Stimulated activated CD4-positive, alpha-beta T cell treated with anti-CD3 and anti-CD28 coated beads, Interleukin-1b, Interleukin-23, amount 100 ng/mL, for 24 hours (primary cell): ENCODE data around the gene CLSTN2.

Experiments used
- DNase-seq, 4 experiments: peaks; one replicate each; pipeline ENCODE4 v3.0.0-alpha.2; 2020; ENCODE audit warnings: low read depth in 4 of 4, low spot score in 1 of 4

Gene CLSTN2

GRCh38 chr3:140373234-140373633, 438.2 kb downstream of the CLSTN2 start:
- no peak for DNase-seq

- no peak for DNase-seq
Observed at GRCh38 chr3:140375002-140375401, 440.0 kb downstream of the CLSTN2 start.

- no peak for DNase-seq
Observed at GRCh38 chr3:140376136-140376889, 441.3 kb downstream of the CLSTN2 start.

GRCh38 chr3:140377644-140378043, 442.7 kb downstream of the CLSTN2 start:
- DNase-seq, result no peak

- DNase-seq, result no peak
Observed at GRCh38 chr3:140378571-140379340, 443.8 kb downstream of the CLSTN2 start.

- no peak for DNase-seq
Observed at GRCh38 chr3:140384028-140384771, 449.2 kb downstream of the CLSTN2 start.

GRCh38 chr3:140384876-140385275, 449.9 kb downstream of the CLSTN2 start:
- no peak for DNase-seq

GRCh38 chr3:140386357-140387100, 451.5 kb downstream of the CLSTN2 start:
- no peak for DNase-seq

- DNase-seq, result no peak
Observed at GRCh38 chr3:140387244-140387643, 452.3 kb downstream of the CLSTN2 start.

GRCh38 chr3:140388202-140388922, 453.4 kb downstream of the CLSTN2 start:
- no peak for DNase-seq

- no peak for DNase-seq
Observed at GRCh38 chr3:140391061-140391460, 456.1 kb downstream of the CLSTN2 start.

GRCh38 chr3:140394488-140395133, 459.6 kb downstream of the CLSTN2 start:
- DNase-seq, result no peak

- DNase-seq, result no peak
Observed at GRCh38 chr3:140395134-140396075, 460.4 kb downstream of the CLSTN2 start.

GRCh38 chr3:140396110-140396509, 461.1 kb downstream of the CLSTN2 start:
- DNase-seq, result no peak

GRCh38 chr3:140397847-140398246, 462.9 kb downstream of the CLSTN2 start:
- no peak for DNase-seq

GRCh38 chr3:140398387-140398786, 463.4 kb downstream of the CLSTN2 start:
- no peak for DNase-seq

- DNase-seq, result no peak
Observed at GRCh38 chr3:140399871-140400270, 464.9 kb downstream of the CLSTN2 start.

- DNase-seq, result no peak
Observed at GRCh38 chr3:140403079-140403478, 468.1 kb downstream of the CLSTN2 start.

GRCh38 chr3:140403608-140404007, 468.6 kb downstream of the CLSTN2 start:
- DNase-seq, result no peak
